Measurements from ENCODE around the gene ARID1A. TPM values are rescaled to one million over a fixed set of nuclear protein-coding genes. Genes with fewer than 3 reads are reported as not detected.

ARID1A gene
- polyA plus RNA-seq, 3 donors: 6.6 to 84.4 (median 9.5) TPM

- WGBS (ENCODE audit: insufficient coverage): no CpG with 5 or more reads among the region's 1 CpG
- Histone ChIP-seq H3K27me3 (ENCODE audit: control insufficient read depth in 2 of 2, insufficient read depth in 2 of 2, low read length in 2 of 2) (no peaks in the 10 kb centered on the region), H3K27ac (ENCODE audit: low read depth in 1 of 2, low read length in 2 of 2) (peak overlapping the region in 1 of 2 donors; percentile 30), H3K4me3 (replicated peaks in 1 of 3; ENCODE audit: low read depth in 2 of 3, low read length in 3 of 3) (no peak overlapping the region), H3K9ac (ENCODE audit: insufficient read depth, low read length, poor library complexity, severe bottlenecking) (no peak overlapping the region), H3K4me2 (replicated peaks; ENCODE audit: extremely low read depth, low read length, poor library complexity, severe bottlenecking) (no peak overlapping the region), H3K36me3 (replicated peaks in 1 of 2; ENCODE audit: control insufficient read depth in 1 of 2, insufficient read depth in 2 of 2, low read length in 2 of 2) (peaks cover 45 to 56% of the 10 kb centered on the region in 2 donors), H4K20me1 (ENCODE audit: insufficient read depth, low read length) (peaks cover 100% of the 10 kb centered on the region), H3K9me3 (replicated peaks in 1 of 2; ENCODE audit: control insufficient read depth in 1 of 2, insufficient read depth in 1 of 2, low read length in 2 of 2) (no peaks in the 10 kb centered on the region), H3K4me1 (ENCODE audit: control insufficient read depth in 1 of 2, insufficient read depth in 2 of 2, low read length in 2 of 2) (peaks cover 21 to 26% of the 10 kb centered on the region in 2 donors), H2AFZ (ENCODE audit: insufficient read depth, low read depth, low read length, poor library complexity, severe bottlenecking) (no peak overlapping the region), H3K79me2 (ENCODE audit: insufficient read depth, low read length) (peaks cover 100% of the 10 kb centered on the region)
- Mint-ChIP-seq H3K4me1 (peaks cover 51% of the 10 kb centered on the region), H3K9me3 (no peaks in the 10 kb centered on the region), H3K27ac (peak overlapping the region in 3 of 7 donors; percentile 38 to 75 (median 54)), H3K4me3 (no peak overlapping the region), H3K27me3 (ENCODE audit: low read depth in 3 of 3) (no peaks in the 10 kb centered on the region), H3K36me3 (peaks cover 42 to 46% of the 10 kb centered on the region in 2 donors)
- no peak for TF ChIP-seq CTCF (IDR thresholded peaks at IDR 0.05)
- intact Hi-C loops (cut with micrococcal nuclease): no loop called here
- DNase-seq: no peak
Observed at GRCh38 chr1:26728645-26729044, 32.8 kb downstream of the ARID1A start.

- Histone ChIP-seq H3K9ac (ENCODE audit: insufficient read depth, low read length, poor library complexity, severe bottlenecking) (no peak overlapping the region), H3K79me2 (ENCODE audit: insufficient read depth, low read length) (peaks cover 100% of the 10 kb centered on the region), H3K36me3 (replicated peaks in 1 of 2; ENCODE audit: control insufficient read depth in 1 of 2, insufficient read depth in 2 of 2, low read length in 2 of 2) (peaks cover 53 to 66% of the 10 kb centered on the region in 2 donors), H4K20me1 (ENCODE audit: insufficient read depth, low read length) (peaks cover 100% of the 10 kb centered on the region), H3K27me3 (ENCODE audit: control insufficient read depth in 2 of 2, insufficient read depth in 2 of 2, low read length in 2 of 2) (no peaks in the 10 kb centered on the region), H2AFZ (ENCODE audit: insufficient read depth, low read depth, low read length, poor library complexity, severe bottlenecking) (no peak overlapping the region), H3K4me3 (replicated peaks in 1 of 3; ENCODE audit: low read depth in 2 of 3, low read length in 3 of 3) (no peak overlapping the region), H3K27ac (ENCODE audit: low read depth in 1 of 2, low read length in 2 of 2) (no peak overlapping the region), H3K4me2 (replicated peaks; ENCODE audit: extremely low read depth, low read length, poor library complexity, severe bottlenecking) (no peak overlapping the region), H3K9me3 (replicated peaks in 1 of 2; ENCODE audit: control insufficient read depth in 1 of 2, insufficient read depth in 1 of 2, low read length in 2 of 2) (no peaks in the 10 kb centered on the region), H3K4me1 (ENCODE audit: control insufficient read depth in 1 of 2, insufficient read depth in 2 of 2, low read length in 2 of 2) (peaks cover 23 to 29% of the 10 kb centered on the region in 2 donors)
- H3K9me3 Mint-ChIP-seq: no peaks in the 10 kb centered on the region
- intact Hi-C loops (cut with micrococcal nuclease): no loop called here
- H3K36me3 Mint-ChIP-seq: peaks cover 50 to 56% of the 10 kb centered on the region in 2 donors
- H3K27me3 Mint-ChIP-seq (ENCODE audit: low read depth in 3 of 3): no peaks in the 10 kb centered on the region
- 97% methylated on average over 10 of the region's 12 CpGs for WGBS (ENCODE audit: insufficient coverage)
- H3K27ac Mint-ChIP-seq: no peak overlapping the region
- peaks cover 51% of the 10 kb centered on the region for H3K4me1 Mint-ChIP-seq
- no peak for DNase-seq
- TF ChIP-seq CTCF (IDR thresholded peaks at IDR 0.05): no peak
- no peak overlapping the region for H3K4me3 Mint-ChIP-seq
Observed at GRCh38 chr1:26729633-26730032, 33.8 kb downstream of the ARID1A start.
